Measurements from ENCODE around the gene RABGAP1L.
"Not testable (repeated sequence)": the region's sequence is repeated elsewhere in the genome, so short reads cannot be mapped to it uniquely, and the experiment has no call there.

RABGAP1L gene

DNA sequence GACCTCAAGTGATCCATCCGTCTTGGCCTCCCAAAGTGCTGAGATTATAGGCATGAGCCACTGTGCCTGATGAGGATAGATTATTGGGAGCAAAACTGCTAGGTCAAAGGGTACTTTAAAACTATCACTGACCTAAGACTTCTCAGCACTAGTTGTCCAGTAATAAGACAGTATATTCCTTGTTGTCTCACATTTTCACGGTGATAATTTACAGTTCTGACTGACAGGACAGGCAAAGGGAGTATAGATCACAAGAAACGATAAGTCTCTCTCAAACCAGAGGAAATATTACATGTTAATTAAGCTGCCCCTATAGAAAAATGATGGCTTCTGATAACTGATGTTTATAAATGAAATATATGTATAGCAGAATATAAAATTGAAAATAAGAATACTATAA is 860.2 kb downstream of the RABGAP1L start:
- no peak for DNase-seq

DNA sequence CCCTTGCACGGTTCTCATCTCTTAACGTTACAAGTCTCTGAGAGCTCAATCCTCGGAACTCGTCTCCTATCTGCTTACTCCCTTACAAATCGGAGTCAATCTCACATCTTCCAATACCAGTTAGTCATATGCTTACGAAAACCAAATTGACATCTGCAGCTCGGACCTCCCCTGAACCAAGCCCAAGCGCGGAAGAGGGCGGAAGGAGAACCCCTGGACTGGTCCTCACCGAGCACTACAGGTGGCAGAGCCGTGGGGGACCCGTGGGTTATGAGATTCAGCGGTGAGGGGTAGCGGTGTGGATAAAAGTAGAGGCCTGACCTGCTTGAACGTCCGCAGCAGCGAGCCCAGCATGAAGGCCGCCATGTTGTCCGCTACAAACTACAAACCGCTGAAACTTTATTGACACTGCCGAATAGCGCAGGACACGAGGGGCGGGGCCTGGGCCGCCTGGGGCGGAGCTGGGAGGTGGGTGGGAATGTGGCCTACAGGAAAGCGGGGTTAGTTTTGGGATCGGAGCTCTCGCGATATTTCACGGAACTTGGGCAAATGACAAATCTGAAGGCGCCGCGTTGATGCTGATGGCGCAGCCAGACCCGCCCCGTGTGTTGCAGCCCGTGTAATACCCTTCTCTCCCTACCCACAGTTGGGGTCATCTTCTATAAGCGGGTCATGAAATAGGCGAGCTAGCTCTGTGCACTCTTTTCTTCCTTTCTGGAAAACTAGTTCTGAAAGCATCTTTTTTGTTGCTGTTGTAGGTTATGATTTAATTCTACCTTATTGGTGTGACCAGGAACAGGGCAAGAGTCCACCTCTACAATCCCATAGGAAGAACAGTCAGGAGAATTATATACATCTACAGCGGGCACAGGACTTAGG is 864.0 kb downstream of the RABGAP1L start, which contains the start of gene MRPS14:
Gene MRPS14, minus strand, starts transcription at position 383 of the 879 bp plus-strand sequence. Its CDS starts 17 bp downstream, at position 366.
- DNase-seq: peak; percentile 99

DNA sequence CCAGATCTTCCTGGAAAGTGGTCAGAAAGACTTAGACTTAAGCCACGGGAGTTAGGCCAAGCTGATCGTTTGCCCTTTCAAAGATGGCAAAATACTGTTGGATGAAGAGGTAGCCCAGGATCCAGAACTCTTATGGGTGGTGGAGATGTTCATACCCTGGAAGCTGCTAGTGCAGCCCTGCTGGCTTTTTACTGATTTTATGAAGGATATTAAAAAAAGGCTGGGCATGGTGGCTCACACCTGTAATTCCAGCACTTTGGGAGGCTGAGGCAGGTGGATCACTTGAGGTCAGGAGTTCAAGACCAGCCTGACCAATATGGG is 864.6 kb downstream of the RABGAP1L start:
- DNase-seq: not testable (repeated sequence)

DNA sequence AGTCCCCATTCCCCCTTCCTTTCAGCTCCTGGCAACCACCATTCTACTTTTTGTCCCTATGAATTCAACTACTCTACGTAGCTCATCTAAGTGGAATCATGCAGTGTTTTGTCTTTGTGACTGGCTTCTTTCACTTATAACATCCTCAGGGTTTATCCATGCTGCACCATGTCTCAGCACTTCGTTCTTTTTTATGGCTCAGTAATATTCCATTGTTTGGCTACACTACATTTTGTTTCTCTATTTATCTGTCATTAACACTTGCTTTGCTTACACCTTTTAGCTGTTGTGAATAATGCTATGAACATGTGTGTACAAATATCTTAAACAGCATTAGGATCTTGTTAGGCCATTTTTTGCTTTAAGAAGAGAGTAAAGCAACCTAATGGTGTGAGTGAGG is 865.5 kb downstream of the RABGAP1L start:
- DNase-seq: no peak

DNA sequence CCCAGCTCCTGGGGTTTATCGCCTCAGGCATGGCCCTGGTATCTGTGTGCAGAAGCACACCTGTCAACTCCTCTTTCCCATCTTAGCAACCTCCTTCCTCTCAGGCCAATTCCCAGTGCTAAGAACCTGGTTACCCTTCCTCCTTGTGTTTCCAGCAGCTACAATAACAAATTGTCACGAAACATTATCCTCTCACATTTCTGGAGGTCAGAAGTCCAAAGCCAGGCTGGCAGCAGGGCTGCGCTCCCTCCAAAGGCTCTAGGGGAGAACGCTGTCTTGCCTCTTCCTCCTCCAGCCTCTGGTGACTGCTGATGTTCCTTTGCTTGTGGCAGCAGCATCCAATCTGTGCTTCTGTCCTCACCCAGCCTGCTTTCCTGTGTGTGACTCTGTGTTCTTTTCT is 874.6 kb downstream of the RABGAP1L start:
- no peak for DNase-seq

DNA sequence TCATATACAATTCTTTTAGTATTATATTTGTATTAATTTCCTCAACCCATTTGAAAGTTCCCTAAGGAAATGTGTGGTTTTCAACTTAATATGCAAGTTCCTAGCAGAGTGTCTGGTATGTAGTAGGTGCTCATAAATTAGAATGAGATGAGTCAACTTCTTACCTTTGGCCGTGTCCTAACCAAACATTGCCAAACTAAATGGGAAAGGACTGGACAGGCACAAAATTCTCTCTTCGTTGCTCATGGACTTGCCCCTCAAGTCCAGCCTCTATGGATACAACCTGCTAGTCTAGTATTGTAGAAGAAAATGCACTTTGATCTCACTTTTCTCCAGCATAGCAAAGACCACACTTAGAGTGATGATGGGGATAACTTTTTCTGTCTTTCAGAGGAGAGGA is 875.5 kb downstream of the RABGAP1L start:
- DNase-seq: no peak

DNA sequence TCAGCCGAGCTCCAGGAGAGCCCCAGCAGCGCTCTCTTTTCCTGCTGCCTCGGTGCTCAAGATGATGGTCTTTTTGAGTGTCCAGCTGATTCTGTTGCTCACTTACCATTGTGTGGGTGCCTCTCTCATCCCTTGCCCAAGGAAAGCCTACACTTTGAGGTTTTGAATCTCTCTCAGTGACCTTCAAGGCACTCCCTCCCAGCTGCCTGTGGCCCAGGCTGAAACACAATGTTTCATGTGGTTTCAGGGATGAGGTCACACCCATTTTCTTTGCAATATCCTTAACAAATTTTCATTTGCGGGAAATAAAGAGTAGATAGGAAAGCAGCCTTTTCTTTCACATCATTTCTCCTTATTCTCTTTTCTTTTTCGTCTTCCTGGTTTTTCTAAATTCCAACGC is 876.5 kb downstream of the RABGAP1L start:
- peak; percentile 35 for DNase-seq

DNA sequence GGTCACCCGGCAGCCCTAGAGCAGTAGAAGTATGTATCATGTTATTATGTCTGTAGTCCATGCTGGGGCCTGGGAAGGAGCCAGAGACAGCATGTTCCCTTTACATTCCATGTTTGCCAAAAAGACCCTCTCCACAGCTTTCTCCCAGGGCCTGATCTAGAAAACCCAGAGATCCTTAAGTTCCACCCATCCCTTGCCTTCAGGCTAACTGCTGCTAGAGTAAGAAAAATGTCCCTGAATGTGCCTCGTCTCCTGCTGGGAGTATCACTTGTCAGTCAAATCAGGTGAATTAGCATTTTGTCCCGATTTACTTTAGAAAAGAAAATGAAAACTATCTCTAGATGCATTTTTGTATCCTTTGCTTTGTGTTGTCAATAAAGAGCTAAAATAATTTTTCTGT is 877.2 kb downstream of the RABGAP1L start:
- no peak for DNase-seq

DNA sequence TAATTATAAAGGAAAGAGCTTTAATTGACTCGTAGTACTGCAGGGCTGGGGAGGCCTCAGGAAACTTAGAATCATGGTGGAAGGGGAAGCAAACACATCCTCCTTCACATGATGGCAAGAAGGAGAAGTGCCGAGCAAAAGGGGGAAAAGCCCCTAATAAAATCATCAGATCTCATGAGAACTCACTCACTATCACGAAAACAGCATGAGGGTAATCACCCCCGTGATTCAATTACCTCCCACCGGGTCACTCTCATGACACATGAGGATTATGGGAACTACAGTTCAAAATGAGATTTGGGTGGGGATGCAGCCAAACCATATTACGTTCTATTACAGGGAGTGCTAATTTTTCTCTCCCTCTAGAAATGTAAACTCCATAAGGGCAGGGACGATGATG is 878.1 kb downstream of the RABGAP1L start:
- peak; percentile 16 for DNase-seq

DNA sequence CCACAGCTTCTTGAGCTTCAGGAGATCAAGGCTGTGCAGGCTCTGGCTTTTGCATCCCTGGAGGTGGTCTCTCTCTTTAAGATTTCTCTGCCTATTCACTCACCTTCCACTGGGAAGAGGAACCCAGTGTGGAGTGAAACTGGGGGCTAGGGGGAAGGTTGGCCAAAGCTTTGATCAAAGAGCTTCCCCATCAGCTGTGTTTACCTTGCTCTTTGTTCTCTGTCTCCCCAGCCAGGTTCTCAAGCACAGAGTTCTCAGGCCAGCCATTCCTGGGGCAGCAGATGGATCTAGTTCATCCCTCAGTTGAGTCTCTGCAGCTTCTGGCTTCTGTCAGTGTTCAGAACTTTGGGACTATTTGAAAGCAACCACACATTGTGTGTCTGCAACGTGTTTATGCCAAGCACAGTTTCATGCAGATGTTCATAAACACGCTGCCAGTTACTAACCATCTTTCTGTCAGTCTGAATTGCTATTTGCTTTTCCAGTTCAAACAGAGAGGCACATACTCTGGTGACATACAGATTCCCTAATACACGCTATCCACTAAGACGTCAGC is 881.1 kb downstream of the RABGAP1L start:
- no peak for DNase-seq

DNA sequence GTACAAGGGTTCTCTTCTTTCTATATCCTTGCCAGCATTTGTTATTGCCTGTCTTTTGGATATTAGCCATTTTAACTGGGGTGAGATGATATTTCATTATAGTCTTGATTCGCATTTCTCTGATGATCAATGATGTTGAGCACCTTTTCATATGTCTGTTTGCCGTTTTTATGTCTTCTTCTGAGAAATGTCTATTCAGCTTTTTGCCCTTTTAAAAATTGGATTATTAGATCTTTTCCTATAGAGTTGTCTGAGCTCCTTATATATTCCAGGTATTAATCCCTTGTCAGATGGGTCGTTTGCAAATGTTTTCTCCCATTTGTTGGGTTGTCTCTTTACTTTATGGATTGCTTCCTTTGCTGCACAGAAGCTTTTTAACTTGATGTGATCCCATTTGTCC is 883.3 kb downstream of the RABGAP1L start:
- no peak for DNase-seq

DNA sequence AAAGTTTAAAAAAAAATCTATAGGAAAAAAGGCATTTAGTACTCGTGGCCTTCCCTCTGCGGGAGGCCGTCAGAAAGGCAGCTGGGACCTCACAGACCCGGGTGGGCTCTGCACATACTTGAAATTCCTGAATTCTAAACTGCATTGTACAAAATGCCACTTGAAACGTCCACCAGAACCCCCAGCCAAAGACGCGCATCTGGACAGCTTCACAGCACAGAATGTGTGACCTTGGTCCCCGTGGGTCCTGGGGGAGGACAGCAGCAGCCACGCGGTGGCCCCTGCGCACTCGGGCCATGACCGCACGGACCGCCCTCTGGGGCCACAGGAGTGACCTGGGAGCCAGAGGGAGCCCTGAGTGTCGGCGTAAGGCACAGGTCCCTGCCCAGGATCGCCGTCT is 884.5 kb downstream of the RABGAP1L start:
- DNase-seq: no peak

DNA sequence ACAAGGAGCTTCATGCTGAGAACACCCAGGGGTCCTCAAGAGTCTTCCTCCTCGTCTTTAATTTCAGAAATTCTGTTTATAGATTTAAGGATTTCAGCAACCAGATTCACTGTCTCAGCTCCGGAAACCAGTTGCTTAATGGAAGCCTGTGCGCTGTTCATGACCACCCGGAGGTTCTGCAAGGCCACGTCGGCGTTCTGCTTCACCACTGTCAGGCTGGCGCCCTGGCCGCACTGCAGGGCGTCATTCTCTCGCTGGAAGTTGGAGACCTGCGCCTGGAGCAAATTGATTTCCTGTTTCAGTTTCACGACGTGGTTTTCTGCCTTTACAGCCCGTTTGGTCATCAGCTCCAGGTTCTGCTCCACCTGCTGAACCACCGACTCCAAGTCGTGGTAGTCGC is 885.3 kb downstream of the RABGAP1L start:
- DNase-seq: not testable (repeated sequence)

Measured in suppressor macrophage treated with lipopolysaccharide for 4 hours (primary cell).